Epithelial cell of prostate (primary cell): Measurements from ENCODE around the gene PPP1R12B.
A peak's percentile ranks its signal among the peaks of the same experiment; 100 is the strongest.

Source experiments
- DNase-seq: peaks from one replicate; pipeline ENCODE4 v3.0.0-alpha.2; 2011; ENCODE audit warnings: low read depth, low spot score
- H3K27ac ChIP-seq: fragments of 450-650 bp; 2 replicates; pipeline ENCODE4 v1.5.1; 2017; ENCODE audit warnings: mild to moderate bottlenecking

Gene PPP1R12B

GRCh38 chr1:202348509-202349205, at the start of gene PPP1R12B:
Gene PPP1R12B (plus strand): TSS chr1:202348699. CDS start chr1:202348852, 153 bp downstream.
- peak within 1 kb of the TSS; percentile 50 for H3K27ac ChIP-seq
- DNase-seq, result peak; percentile 92

GRCh38 chr1:202302166-202302565, 46.3 kb upstream of the PPP1R12B start:
- no peak for DNase-seq
- H3K27ac ChIP-seq, result no peak overlapping the region

GRCh38 chr1:202304375-202304774, 44.1 kb upstream of the PPP1R12B start:
- H3K27ac ChIP-seq, result no peak overlapping the region
- no peak for DNase-seq

- no peak overlapping the region for H3K27ac ChIP-seq
- DNase-seq, result no peak
These were observed 43.3 kb upstream of the PPP1R12B start for GRCh38 chr1:202305168-202305567.

- H3K27ac ChIP-seq, result no peak overlapping the region
- no peak for DNase-seq
These were observed 41.8 kb upstream of the PPP1R12B start for GRCh38 chr1:202306535-202307345.

- no peak for DNase-seq
- H3K27ac ChIP-seq, result no peak overlapping the region
These were observed 38.3 kb upstream of the PPP1R12B start for GRCh38 chr1:202310071-202310725.

- no peak for DNase-seq
These were observed 37.8 kb upstream of the PPP1R12B start for GRCh38 chr1:202310746-202311145.

GRCh38 chr1:202311875-202312635, 36.4 kb upstream of the PPP1R12B start:
- no peak for DNase-seq
- no peak overlapping the region for H3K27ac ChIP-seq

More at GRCh38 chr1:202310746-202311145, 37.8 kb upstream of the PPP1R12B start:
- H3K27ac ChIP-seq, result no peak overlapping the region

- DNase-seq, result peak; percentile 36
These were observed 32.8 kb upstream of the PPP1R12B start for GRCh38 chr1:202315576-202316168.

GRCh38 chr1:202316186-202316585, 32.3 kb upstream of the PPP1R12B start:
- H3K27ac ChIP-seq, result no peak overlapping the region
- no peak for DNase-seq

More at GRCh38 chr1:202315576-202316168, 32.8 kb upstream of the PPP1R12B start:
- no peak overlapping the region for H3K27ac ChIP-seq

GRCh38 chr1:202317941-202318925, 30.3 kb upstream of the PPP1R12B start:
- no peak overlapping the region for H3K27ac ChIP-seq
- DNase-seq, result no peak

- no peak for DNase-seq
These were observed 29.0 kb upstream of the PPP1R12B start for GRCh38 chr1:202319381-202320080.

GRCh38 chr1:202320081-202320405, 28.5 kb upstream of the PPP1R12B start:
- no peak for DNase-seq
- H3K27ac ChIP-seq, result no peak overlapping the region

More at GRCh38 chr1:202319381-202320080, 29.0 kb upstream of the PPP1R12B start:
- no peak overlapping the region for H3K27ac ChIP-seq

GRCh38 chr1:202323731-202324130, 24.8 kb upstream of the PPP1R12B start:
- H3K27ac ChIP-seq, result no peak overlapping the region
- no peak for DNase-seq

GRCh38 chr1:202324646-202325045, 23.9 kb upstream of the PPP1R12B start:
- DNase-seq, result no peak
- H3K27ac ChIP-seq, result no peak overlapping the region

GRCh38 chr1:202329891-202330290, 18.6 kb upstream of the PPP1R12B start:
- H3K27ac ChIP-seq, result no peak overlapping the region
- DNase-seq, result no peak

GRCh38 chr1:202333861-202334260, 14.6 kb upstream of the PPP1R12B start:
- DNase-seq, result no peak

More at GRCh38 chr1:202333861-202334260, 14.6 kb upstream of the PPP1R12B start:
- H3K27ac ChIP-seq, result no peak overlapping the region
